Activated CD8-positive, alpha-beta memory T cell treated with anti-CD3 and anti-CD28 coated beads, Interleukin-2, amount 50 U/mL, for 24 hours (primary cell): Measurements from ENCODE around the gene ITGAL.
A peak's percentile ranks its signal among the peaks of the same experiment; 100 is the strongest.

Experiments
- DNase-seq: peaks from one replicate; pipeline ENCODE4 v3.0.0-alpha.2; 2020; ENCODE audit errors: extremely low read depth

The ITGAL gene

GRCh38 chr16:30541502-30542329 lies 69.2 kb downstream of the ITGAL start:
- DNase-seq: no peak

GRCh38 chr16:30543067-30543466 lies 70.5 kb downstream of the ITGAL start:
- DNase-seq: no peak

- no peak for DNase-seq
Observed at GRCh38 chr16:30546115-30546514, 73.6 kb downstream of the ITGAL start.

GRCh38 chr16:30548416-30549253 lies 76.1 kb downstream of the ITGAL start:
- DNase-seq: no peak

- DNase-seq: no peak
Observed at GRCh38 chr16:30551781-30552180, 79.2 kb downstream of the ITGAL start.

GRCh38 chr16:30552956-30553355 lies 80.4 kb downstream of the ITGAL start:
- no peak for DNase-seq

GRCh38 chr16:30553393-30553899 lies 80.9 kb downstream of the ITGAL start:
- no peak for DNase-seq

GRCh38 chr16:30554557-30555314 lies 82.2 kb downstream of the ITGAL start:
- DNase-seq: no peak

GRCh38 chr16:30555315-30556124 lies 83.0 kb downstream of the ITGAL start:
- DNase-seq: no peak

GRCh38 chr16:30556125-30556473 lies 83.6 kb downstream of the ITGAL start:
- no peak for DNase-seq

GRCh38 chr16:30557707-30557956 lies 85.1 kb downstream of the ITGAL start:
- no peak for DNase-seq

GRCh38 chr16:30557957-30558788 lies 85.6 kb downstream of the ITGAL start, which contains the start of gene ZNF764:
Gene ZNF764, minus strand, starts transcription at chr16:30558374. Its CDS starts 192 bp downstream, at chr16:30558182.
- peak; percentile 94 for DNase-seq

- no peak for DNase-seq
Observed at GRCh38 chr16:30558789-30559377, 86.3 kb downstream of the ITGAL start.

- no peak for DNase-seq
Observed at GRCh38 chr16:30559690-30560089, 87.1 kb downstream of the ITGAL start.

- DNase-seq: no peak
Observed at GRCh38 chr16:30561089-30561816, 88.7 kb downstream of the ITGAL start.

GRCh38 chr16:30562021-30562420 lies 89.5 kb downstream of the ITGAL start:
- no peak for DNase-seq

GRCh38 chr16:30565526-30565925 lies 93.0 kb downstream of the ITGAL start:
- DNase-seq: no peak

- DNase-seq: no peak
Observed at GRCh38 chr16:30565984-30566383, 93.4 kb downstream of the ITGAL start.

GRCh38 chr16:30566531-30566930 lies 94.0 kb downstream of the ITGAL start:
- DNase-seq: no peak
